T-helper 2 cell treated with Interferon-gamma antibody and Interleukin-4, amounts not matched to agents 100 ng/mL and 5 ng/mL, for 36 hours (primary cell): Measurements from ENCODE around the gene S1PR5. TPM values are rescaled to one million over a fixed set of nuclear protein-coding genes. Genes with fewer than 3 reads are reported as not detected.

Experiments used
- intact Hi-C: fragments of 100-400 bp; cut with micrococcal nuclease; formaldehyde crosslinking; loops from one replicate; pipeline ENCODE4 v1.15.1; 2023
- total RNA-seq: library from RNA; stranded (reverse); gene quantifications from 2 replicates; pipeline ENCODE4 v1.2.3, GENCODE V29; 2022

S1PR5 gene
- total RNA-seq = not detected in 2 replicates

- intact Hi-C loops = no loop called here
Observed at GRCh38 chr19:10517361-10517759, at the start of gene S1PR5. Gene S1PR5, minus strand, starts transcription at chr19:10517447. Its CDS starts 2,436 bp downstream, at chr19:10515011.

GRCh38 chr19:10566658-10567410, 49.6 kb upstream of the S1PR5 start:
- intact Hi-C loops = loop anchor here (1.0 to 10.0 kb wide), 8 partner anchors 13 to 524 kb away; partner anchors contain the start of genes ANGPTL6, ATG4D, CARM1 and PPAN

- intact Hi-C loops = loop anchor here (1.0 to 10.0 kb wide), 8 partner anchors 12 to 524 kb away; partner anchors contain the start of genes ANGPTL6, ATG4D, CARM1 and PPAN
Observed at GRCh38 chr19:10566408-10566657, 49.1 kb upstream of the S1PR5 start.

GRCh38 chr19:10565567-10566407, 48.5 kb upstream of the S1PR5 start, which contains the start of gene KRI1:
Gene KRI1, minus strand, starts transcription at chr19:10566010. Its CDS starts 11 bp downstream, at chr19:10565999.
- intact Hi-C loops = loop anchor here (1.0 to 10.0 kb wide), 8 partner anchors 11 to 525 kb away; partner anchors contain the start of genes ANGPTL6, ATG4D, CARM1 and PPAN

GRCh38 chr19:10565028-10565566, 47.9 kb upstream of the S1PR5 start:
- intact Hi-C loops = loop anchor here (5.0 to 10.0 kb wide), 4 partner anchors 88 to 460 kb away; partner anchors contain the start of genes ANGPTL6 and PPAN

- intact Hi-C loops = loop anchor here (10.0 kb wide), 1 partner anchor 458 kb away; the partner anchor contains the start of genes ANGPTL6 and PPAN
Observed at GRCh38 chr19:10562609-10563008, 45.4 kb upstream of the S1PR5 start.

- intact Hi-C loops = loop anchor here (10.0 kb wide), 1 partner anchor 455 kb away; the partner anchor contains the start of genes ANGPTL6 and PPAN
Observed at GRCh38 chr19:10560154-10560553, 42.9 kb upstream of the S1PR5 start.

- intact Hi-C loops = no loop called here
Observed at GRCh38 chr19:10557603-10558197, 40.5 kb upstream of the S1PR5 start.

- intact Hi-C loops = no loop called here
Observed at GRCh38 chr19:10555610-10555973, 38.3 kb upstream of the S1PR5 start.

GRCh38 chr19:10554760-10555609, 37.7 kb upstream of the S1PR5 start:
- intact Hi-C loops = loop anchor here (1.0 to 5.0 kb wide), 3 partner anchors 11 to 153 kb away; partner anchors contain the start of genes CDC37, KEAP1 and KRI1

- intact Hi-C loops = loop anchor here (1.0 to 5.0 kb wide), 3 partner anchors 12 to 152 kb away; partner anchors contain the start of genes CDC37, KEAP1 and KRI1
Observed at GRCh38 chr19:10553943-10554381, 36.7 kb upstream of the S1PR5 start.

GRCh38 chr19:10553087-10553667, 35.9 kb upstream of the S1PR5 start:
- intact Hi-C loops = loop anchor here (5.0 kb wide), 2 partner anchors 51 to 151 kb away; partner anchors contain the start of genes CDC37 and KEAP1

- intact Hi-C loops = loop anchor here (5.0 kb wide), 2 partner anchors 50 to 150 kb away; partner anchors contain the start of genes CDC37 and KEAP1
Observed at GRCh38 chr19:10552510-10553053, 35.3 kb upstream of the S1PR5 start.

- intact Hi-C loops = loop anchor here (5.0 kb wide), 2 partner anchors 49 to 149 kb away; partner anchors contain the start of genes CDC37 and KEAP1
Observed at GRCh38 chr19:10551698-10552301, 34.6 kb upstream of the S1PR5 start.

- intact Hi-C loops = loop anchor here (5.0 kb wide), 2 partner anchors 49 to 149 kb away; partner anchors contain the start of genes CDC37 and KEAP1
Observed at GRCh38 chr19:10551006-10551405, 33.8 kb upstream of the S1PR5 start.

- intact Hi-C loops = loop anchor here (5.0 kb wide), 2 partner anchors 48 to 148 kb away; partner anchors contain the start of genes CDC37 and KEAP1
Observed at GRCh38 chr19:10550336-10550735, 33.1 kb upstream of the S1PR5 start.

- intact Hi-C loops = loop anchor here (5.0 kb wide), 2 partner anchors 47 to 147 kb away; partner anchors contain the start of genes CDC37 and KEAP1
Observed at GRCh38 chr19:10549733-10550132, 32.5 kb upstream of the S1PR5 start.

- intact Hi-C loops = no loop called here
Observed at GRCh38 chr19:10548746-10549276, 31.6 kb upstream of the S1PR5 start.
